Cardiac fibroblast (primary cell): Measurements from ENCODE around the gene KMT2C.

Experiments
- DNase-seq, 2 donors: peaks; one replicate each; pipeline versions ENCODE4 v3.0.0 to v3.0.0-alpha.2; 2010; ENCODE audit warnings: low read depth in 2 of 2
- H3K4me3 ChIP-seq, 2 donors: replicated peaks in 1 of 2; 1 replicate in 1 of 2; 2 replicates in 1 of 2; pipeline ENCODE4 v1.5.1; 2011; ENCODE audit warnings: low read depth in 2 of 2, low read length in 2 of 2, mild to moderate bottlenecking in 2 of 2, moderate library complexity in 1 of 2
- CTCF ChIP-seq: IDR thresholded peaks from one replicate; pipeline ENCODE4 v1.5.1; 2011; ENCODE audit warnings: low read depth, mild to moderate bottlenecking, low read length, inconsistent platforms

The KMT2C gene

GRCh38 chr7:152335900-152336571 is 99.8 kb downstream of the KMT2C start:
- no peak for DNase-seq
- no peak for TF ChIP-seq CTCF
- H3K4me3 ChIP-seq, result no peak overlapping the region

GRCh38 chr7:152333134-152333533 is 102.7 kb downstream of the KMT2C start:
- H3K4me3 ChIP-seq, result no peak overlapping the region
- no peak for DNase-seq
- no peak for TF ChIP-seq CTCF

- no peak for DNase-seq
- no peak for TF ChIP-seq CTCF
- H3K4me3 ChIP-seq, result no peak overlapping the region
These were observed 105.0 kb downstream of the KMT2C start for GRCh38 chr7:152330827-152331226.

GRCh38 chr7:152329469-152329868 is 106.3 kb downstream of the KMT2C start:
- no peak overlapping the region for H3K4me3 ChIP-seq
- DNase-seq, result no peak
- no peak for TF ChIP-seq CTCF

- TF ChIP-seq CTCF, result no peak
- no peak for DNase-seq
- H3K4me3 ChIP-seq, result no peak overlapping the region
These were observed 107.6 kb downstream of the KMT2C start for GRCh38 chr7:152328234-152328633.

- DNase-seq, result no peak
- TF ChIP-seq CTCF, result no peak
- H3K4me3 ChIP-seq, result no peak overlapping the region
These were observed 120.0 kb downstream of the KMT2C start for GRCh38 chr7:152315845-152316244.
